GM19351 (cell line): ENCODE measurements around the gene MPND.
"Not testable (repeated sequence)": the region's sequence is repeated elsewhere in the genome, so short reads cannot be mapped to it uniquely, and the experiment has no call there.

Source experiments
- ATAC-seq: cut with Tn5 transposase; IDR thresholded peaks from one replicate; pipeline ENCODE4 v1.9.1; 2021; ENCODE audit warnings: mild to moderate bottlenecking, moderate library complexity; ENCODE audit not compliant: unreplicated experiment

Gene MPND

DNA sequence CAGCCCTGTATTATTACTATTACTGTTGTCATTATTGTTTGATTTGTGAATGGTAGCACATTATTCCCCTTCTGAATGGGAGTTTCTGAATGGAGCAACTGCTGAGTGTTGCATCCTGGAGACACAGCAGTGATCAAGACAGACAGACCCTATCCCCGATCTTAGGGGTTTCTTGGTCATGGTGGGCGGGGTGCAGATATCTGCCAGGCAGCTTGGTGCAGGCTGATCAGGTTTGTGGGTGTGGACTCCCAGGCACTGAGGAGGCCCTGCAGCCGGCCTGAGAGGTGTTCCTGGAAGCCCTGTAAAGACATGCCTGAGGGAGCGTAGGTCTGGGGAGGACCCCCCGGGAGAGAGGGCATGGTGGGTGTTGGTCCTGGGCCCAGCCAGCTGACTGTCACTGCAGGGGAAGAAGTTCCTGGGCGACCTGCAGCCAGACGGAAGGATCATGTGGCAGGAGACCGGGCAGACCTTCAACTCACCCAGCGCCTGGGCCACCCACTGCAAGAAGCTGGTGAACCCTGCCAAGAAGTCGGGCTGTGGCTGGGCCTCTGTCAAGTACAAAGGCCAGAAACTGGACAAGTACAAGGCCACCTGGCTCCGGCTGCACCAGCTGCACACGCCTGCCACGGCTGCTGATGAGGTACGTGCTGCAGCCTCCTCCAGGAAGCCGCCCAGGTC is 2.1 kb downstream of the MPND start:
- ATAC-seq = no peak

DNA sequence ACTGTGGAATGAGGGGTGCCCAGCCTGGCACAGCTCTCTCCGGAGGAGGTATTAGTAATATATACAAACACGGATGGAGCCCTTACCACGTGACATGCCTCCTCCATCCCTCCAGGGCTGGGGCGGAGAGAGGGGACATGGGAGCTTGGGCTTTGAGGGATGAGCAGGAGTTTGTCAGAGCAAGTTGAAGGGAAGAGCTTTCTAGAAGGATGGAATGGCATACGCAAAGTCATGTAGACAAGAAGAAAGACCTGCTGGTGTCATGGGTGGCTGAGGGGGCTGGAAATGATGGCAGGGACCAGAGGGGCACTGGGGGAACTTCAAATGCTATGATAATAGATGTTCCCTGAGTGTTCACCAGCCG is 2.6 kb downstream of the MPND start:
- ATAC-seq = no peak

GRCh38 chr19:4347521-4347920 is 4.2 kb downstream of the MPND start:
- no peak for ATAC-seq

DNA sequence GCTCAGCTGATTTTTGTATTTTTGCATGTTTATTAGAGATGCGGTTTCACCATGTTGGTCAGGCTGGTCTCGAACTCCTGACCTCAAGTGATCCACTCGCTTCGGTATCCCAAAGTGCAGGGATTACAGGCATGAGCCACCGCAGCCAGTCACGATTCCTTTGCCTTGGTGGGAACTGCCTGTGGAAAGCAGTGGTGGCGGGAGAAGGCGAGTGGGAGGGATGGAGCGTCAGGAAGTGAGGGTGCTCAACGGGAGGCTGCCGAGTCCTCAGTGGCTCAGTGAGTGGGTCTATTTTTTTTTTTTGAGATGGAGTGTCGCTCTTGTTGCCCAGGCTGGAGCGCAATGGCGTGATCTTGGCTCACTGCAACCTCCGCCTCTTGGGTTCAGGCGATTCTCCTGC is 5.9 kb downstream of the MPND start:
- ATAC-seq = not testable (repeated sequence)

DNA sequence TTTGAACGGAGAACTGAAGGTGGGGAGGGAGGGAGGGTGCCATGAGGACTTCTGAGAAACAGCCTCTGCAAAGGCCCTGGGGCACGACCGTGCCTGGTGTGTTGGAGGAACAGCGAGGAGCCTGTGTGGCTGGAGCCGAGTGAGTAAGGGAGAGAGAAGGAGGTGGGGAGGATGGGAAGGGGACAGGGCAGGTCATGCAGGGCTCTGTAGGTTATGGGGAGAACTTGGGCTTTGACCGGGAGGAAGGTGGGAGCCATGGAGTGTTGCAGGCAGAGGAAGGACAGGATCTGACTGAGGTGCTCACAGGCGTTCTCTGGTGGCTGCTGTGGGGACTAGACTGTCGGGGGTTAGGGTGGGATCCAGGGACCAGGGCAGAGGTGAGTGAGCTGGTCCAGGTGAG is 6.7 kb downstream of the MPND start:
- ATAC-seq = no peak

GRCh38 chr19:4350726-4351125 is 7.4 kb downstream of the MPND start:
- ATAC-seq = no peak

DNA sequence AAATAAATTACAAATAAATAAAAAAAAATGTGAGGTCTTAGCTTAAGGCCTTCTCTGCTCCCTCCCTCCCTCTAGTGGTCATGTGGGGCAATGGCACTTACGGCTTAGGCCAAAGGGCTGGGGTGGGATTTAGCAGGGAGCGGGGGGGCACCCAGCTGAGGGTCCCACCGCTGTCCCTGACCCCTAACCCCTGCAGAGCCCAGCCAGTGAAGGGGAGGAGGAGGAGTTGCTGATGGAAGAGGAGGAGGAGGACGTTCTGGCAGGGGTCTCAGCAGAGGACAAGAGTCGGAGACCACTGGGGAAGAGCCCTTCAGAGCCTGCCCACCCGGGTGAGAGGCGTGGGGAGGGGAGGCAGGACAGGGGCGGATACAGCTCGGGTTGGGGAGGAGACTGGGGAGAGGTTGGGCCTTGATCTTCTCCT is 9.3 kb downstream of the MPND start:
- ATAC-seq = no peak

DNA sequence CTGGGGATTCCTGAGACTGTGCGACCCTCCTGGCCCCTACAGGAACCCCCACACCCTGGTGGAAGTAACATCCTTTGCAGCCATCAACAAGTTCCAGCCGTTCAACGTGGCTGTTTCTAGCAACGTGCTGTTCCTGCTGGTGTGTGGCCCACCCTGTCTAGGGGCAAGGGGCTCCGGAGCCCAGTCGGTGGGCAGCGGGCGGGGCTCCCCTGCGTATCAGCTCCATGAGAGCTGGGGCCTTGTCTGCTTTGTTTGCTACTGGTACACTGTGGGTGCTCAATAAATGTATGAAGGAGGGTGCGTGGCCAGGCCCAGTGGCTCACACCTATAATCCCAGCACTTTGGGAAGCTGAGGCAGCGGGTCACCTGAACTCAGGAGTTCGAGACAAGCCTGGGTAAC is 10.9 kb downstream of the MPND start:
- ATAC-seq = no peak

GRCh38 chr19:4354897-4355296 is 11.5 kb downstream of the MPND start:
- ATAC-seq = no peak

DNA sequence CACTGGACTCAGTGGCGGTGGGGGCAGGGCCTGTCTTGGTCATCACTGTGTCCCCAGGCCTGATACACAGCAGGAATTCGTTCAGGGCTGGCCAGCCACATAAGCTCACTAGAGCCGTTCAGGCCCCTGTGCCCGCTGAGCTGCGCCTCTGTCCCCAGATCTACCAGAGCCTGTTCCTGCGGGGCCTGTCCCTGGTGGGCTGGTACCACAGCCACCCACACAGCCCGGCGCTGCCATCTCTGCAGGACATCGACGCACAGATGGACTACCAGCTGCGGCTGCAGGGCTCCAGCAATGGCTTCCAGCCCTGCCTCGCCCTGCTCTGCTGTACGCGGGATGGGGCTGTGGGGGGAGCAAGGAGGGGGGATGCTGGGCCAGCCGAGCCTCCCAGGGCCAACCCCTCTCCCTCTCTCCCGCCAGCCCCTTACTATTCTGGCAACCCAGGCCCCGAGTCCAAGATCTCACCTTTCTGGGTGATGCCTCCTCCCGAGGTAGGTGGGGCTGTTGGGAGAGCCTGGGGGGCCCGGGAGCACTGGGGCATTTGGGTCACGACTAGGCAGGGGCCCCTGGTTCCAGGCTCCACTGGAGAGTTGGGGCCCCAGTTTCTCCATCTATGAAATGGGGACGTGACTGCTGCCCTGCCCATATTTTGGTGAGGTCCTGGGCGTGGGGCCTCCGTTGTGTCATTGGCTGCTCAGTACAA is 13.9 kb downstream of the MPND start:
- no peak for ATAC-seq

- no peak for ATAC-seq
Measured at GRCh38 chr19:4357921-4358326, 14.6 kb downstream of the MPND start.

DNA sequence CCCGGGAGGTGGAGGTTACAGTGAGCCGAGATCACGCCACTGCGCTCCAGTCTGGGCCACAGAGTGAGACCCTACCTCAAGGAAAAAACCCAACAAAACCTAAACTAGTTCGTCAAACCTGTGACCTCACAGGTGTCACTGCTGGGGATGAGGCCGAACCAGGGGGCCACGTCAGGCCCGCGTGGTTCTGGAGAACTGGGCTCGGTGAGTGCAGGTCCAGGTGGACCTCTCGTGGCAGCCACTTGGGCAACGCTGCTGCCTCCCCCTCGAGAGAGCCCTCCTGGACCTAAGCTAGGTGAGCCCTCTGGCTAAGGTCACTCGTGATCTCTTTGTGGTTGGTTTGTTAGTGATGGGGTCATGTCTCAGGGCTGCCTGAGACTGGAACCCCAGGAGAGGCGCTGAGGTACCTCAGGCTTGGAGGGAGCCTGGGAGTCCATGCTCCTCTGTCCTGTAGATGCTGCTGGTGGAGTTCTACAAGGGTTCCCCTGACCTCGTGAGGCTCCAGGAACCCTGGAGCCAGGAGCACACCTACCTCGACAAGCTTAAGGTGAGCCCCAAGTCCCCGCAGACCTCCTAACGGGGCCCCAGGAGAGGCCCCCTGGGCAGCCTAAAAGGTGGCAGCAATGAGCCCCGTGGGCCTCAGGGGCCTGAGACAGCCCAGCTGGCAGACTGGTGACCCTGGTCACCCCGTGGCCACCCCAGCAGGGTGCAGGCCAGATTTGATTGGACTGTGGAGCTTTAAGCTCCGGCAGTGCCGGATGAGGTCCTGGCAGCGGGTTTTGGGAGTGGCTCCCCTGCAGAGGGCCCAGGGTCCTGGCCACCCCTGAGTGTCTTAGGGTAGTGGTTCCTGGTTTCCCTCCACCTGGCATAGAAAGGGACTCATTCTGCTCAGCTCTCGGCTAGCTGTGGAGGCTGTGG is 15.6 kb downstream of the MPND start:
- ATAC-seq = no peak

GRCh38 chr19:4359627-4360000 is 16.3 kb downstream of the MPND start:
- no peak for ATAC-seq

GRCh38 chr19:4360081-4360569 is 16.8 kb downstream of the MPND start:
- no peak for ATAC-seq

DNA sequence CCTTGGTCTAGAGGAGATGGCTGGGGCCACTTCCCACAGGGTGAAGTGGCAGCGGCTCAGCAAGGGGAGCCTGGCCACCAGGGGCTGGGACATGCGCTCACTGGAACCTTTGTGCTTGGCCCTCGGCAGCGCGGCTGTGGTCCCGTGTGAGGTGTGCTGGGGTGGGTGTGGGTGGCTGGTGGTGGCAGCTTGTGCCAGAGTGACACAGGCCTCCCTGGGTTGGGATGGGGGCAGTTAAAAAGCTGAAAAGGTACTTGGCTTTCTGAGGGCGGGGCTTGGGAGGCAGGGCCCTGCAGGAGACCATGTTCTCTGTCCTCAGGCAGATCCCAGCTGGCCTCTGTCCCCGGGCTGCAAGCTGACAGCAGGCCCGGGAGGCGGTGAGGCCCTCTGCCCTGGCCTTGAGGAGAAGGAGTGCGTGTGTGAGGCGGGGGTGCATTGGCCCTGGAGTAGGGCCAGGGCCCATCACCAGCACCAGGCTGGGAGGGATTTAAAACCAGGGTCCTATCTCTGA is 17.3 kb downstream of the MPND start:
- ATAC-seq = no peak

DNA sequence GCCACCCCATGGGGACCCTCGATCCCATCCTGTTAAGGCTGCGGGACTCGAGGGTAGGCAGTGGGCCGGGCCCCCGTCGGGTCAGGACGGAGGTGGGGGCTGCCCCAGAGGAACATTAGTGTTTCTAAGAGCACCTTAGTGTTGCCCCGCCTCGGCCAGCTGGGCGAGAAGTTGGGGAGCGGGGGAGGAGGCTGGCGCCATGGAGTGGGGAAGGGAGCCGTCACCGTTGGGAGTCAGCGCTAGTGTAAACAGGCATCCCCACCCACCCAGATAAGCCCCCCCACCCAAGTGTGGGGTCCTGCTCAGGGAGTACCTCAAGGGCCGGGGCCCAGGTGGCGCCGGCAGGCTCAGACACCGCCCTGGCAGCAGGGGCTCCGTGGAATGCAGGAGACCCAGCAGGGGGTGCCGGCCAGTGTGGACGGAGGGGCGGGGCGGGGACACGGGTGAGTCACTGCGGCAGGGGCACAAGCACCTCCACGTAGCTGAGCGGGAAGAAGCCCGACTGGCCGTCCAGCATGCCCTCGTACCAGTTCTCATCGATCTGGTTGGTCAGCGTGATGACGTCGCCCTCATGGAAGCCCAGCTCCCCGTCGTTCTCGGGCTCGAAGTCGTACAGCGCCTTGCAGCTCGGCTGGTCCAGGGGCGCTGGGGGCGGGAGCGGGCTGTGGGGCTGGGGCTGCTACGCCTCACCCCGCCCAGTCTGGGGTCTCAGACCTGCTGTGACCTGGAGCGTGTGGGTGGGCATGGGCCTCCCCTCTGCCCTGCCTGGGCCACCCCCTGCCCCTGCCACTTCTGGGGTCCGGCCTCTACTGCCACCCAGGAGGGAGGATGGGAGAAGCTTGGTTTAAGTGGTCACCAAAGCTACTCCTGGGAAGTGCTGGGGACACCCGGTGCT is 18.0 kb downstream of the MPND start:
- no peak for ATAC-seq

- no peak for ATAC-seq
Measured at GRCh38 chr19:4362101-4362828, 18.9 kb downstream of the MPND start.

- ATAC-seq = no peak
Measured at GRCh38 chr19:4362831-4363545, 19.6 kb downstream of the MPND start.
